Transverse colon (tissue), 4 donors: ENCODE measurements around the gene CLDN5. TPM values are rescaled to one million over a fixed set of nuclear protein-coding genes. Genes with fewer than 3 reads are reported as not detected.

Experiments
- DNase-seq: peaks from one replicate; pipeline ENCODE4 v3.0.0-alpha.2; 2019
- H3K27ac ChIP-seq, 4 donors: fragments of 200-600 bp; sonication (generic); 2 replicates each; pipeline ENCODE4 v1.5.1; 2016 to 2018; ENCODE audit warnings: inconsistent platforms in 4 of 4
- H3K27me3 ChIP-seq: fragments of 200-600 bp; sonication (generic); 2 replicates; pipeline ENCODE4 v1.5.1; 2017; ENCODE audit warnings: inconsistent platforms
- H3K36me3 ChIP-seq, 4 donors: fragments of 200-600 bp; sonication (generic); 2 replicates each; pipeline ENCODE4 v1.5.1; 2017 to 2019; ENCODE audit warnings: inconsistent platforms in 4 of 4
- H3K4me1 ChIP-seq, 4 donors: fragments of 200-600 bp; sonication (generic); 2 replicates each; pipeline ENCODE4 v1.5.1; 2017 to 2020; ENCODE audit warnings: inconsistent platforms in 4 of 4
- H3K4me3 ChIP-seq, 4 donors: fragments of 200-600 bp; sonication (generic); 1 replicate in 1 of 4; 2 replicates in 3 of 4; pipeline versions ENCODE4 v1.5.1 to v1.6.1; 2017 to 2019; ENCODE audit warnings: inconsistent platforms in 4 of 4
- H3K9me3 ChIP-seq, 2 donors: fragments of 200-600 bp; sonication (generic); 2 replicates each; pipeline ENCODE4 v1.5.1; 2017 to 2019; ENCODE audit warnings: inconsistent platforms in 2 of 2
- CTCF ChIP-seq, 5 experiments: fragments of 200-600 bp in 3 of 5; fragments of 450-650 bp in 2 of 5; sonication (generic) in 3 of 5; IDR thresholded peaks; 1 replicate in 2 of 5; 2 replicates in 3 of 5; pipeline ENCODE4 v1.5.1; 2016 to 2017; ENCODE audit warnings: antibody characterized with exemption in 5 of 5, inconsistent platforms in 3 of 5, mild to moderate bottlenecking in 2 of 5, moderate library complexity in 1 of 5
- EP300 ChIP-seq: sonication (generic); formaldehyde crosslinking; IDR thresholded peaks from one replicate; pipeline ENCODE4 v1.6.1; 2017; ENCODE audit warnings: antibody characterized with exemption, low read depth
- POLR2A ChIP-seq: fragments of 450-650 bp; IDR thresholded peaks from one replicate; pipeline ENCODE4 v1.6.1; 2016; ENCODE audit warnings: antibody characterized with exemption, mild to moderate bottlenecking, moderate library complexity
- POLR2AphosphoS5 ChIP-seq, 3 donors: sonication (generic); formaldehyde crosslinking; IDR thresholded peaks; one replicate each; pipeline ENCODE4 v1.6.1; 2016; ENCODE audit warnings: antibody characterized with exemption in 3 of 3
- WGBS, 2 donors: methylation state at CpG; one replicate each; pipeline ENCODE4 v1.1.5; 2018; ENCODE audit warnings: low coverage in 1 of 2; 5-methylcytosine and 5-hydroxymethylcytosine counted together
- in situ Hi-C, 4 donors: fragments of 200-750 bp; cut with MboI; loops; one replicate each; pipeline versions ENCODE4 v1.15.0 to v1.15.1; 2017; ENCODE audit warnings: low sequenced_read_pairs in 3 of 4, low pct_ligation_motif_present in 1 of 4, low pct_unique_long_range_greater_than_20kb in 1 of 4
- intact Hi-C: fragments of 100-400 bp; cut with DNase I; formaldehyde crosslinking; loops from one replicate; pipeline ENCODE4 v1.15.1; 2023; ENCODE audit warnings: low total_unique reads
- total RNA-seq, 4 donors: library from RNA; depleted of rRNA; stranded (reverse); fragments of >200 nt; gene quantifications; one replicate each; pipeline ENCODE4 v1.1.0, GENCODE V29; 2016

The CLDN5 gene
- total RNA-seq, 4 donors from 2014 or later, result 29.5 to 126 (median 63.9) TPM

GRCh38 chr22:19566279-19567156 is 42.3 kb upstream of the CLDN5 start:
- in situ Hi-C loops (no loop called here), intact Hi-C loops (no loop called here)
- Histone ChIP-seq H3K4me1 (no peaks in the 10 kb centered on the region), H3K27ac (no peak overlapping the region), H3K4me3 (no peak overlapping the region), H3K27me3 (no peaks in the 10 kb centered on the region), H3K9me3 (no peaks in the 10 kb centered on the region), H3K36me3 (no peaks in the 10 kb centered on the region)
- WGBS, 2 donors, result 92% methylated on average over 45 of the region's 52 CpGs; no CpG with 5 or more reads in 1 of the 2 donors
- TF ChIP-seq CTCF (IDR thresholded peaks at IDR 0.05) (no peak), EP300 (no peak)
- no peak for DNase-seq

GRCh38 chr22:19565382-19566278 is 41.4 kb upstream of the CLDN5 start:
- no peak overlapping the region for H3K4me3 ChIP-seq
- H3K27ac ChIP-seq, result no peak overlapping the region
- no peak for DNase-seq
- no peaks in the 10 kb centered on the region for H3K27me3 ChIP-seq
- H3K4me1 ChIP-seq, result no peaks in the 10 kb centered on the region
- WGBS, 2 donors, result 45 to 65% methylated on average over 4 to 11 of the region's 11 CpGs
- no peaks in the 10 kb centered on the region for H3K9me3 ChIP-seq
- intact Hi-C loops, result no loop called here
- in situ Hi-C loops, result no loop called here
- TF ChIP-seq POLR2AphosphoS5 (IDR thresholded peaks at IDR 0.05) (no peak), POLR2A (no peak), EP300 (no peak), CTCF (IDR thresholded peaks at IDR 0.05) (no peak)
- no peaks in the 10 kb centered on the region for H3K36me3 ChIP-seq

- intact Hi-C loops (no loop called here), in situ Hi-C loops (no loop called here)
- no peak overlapping the region for H3K27ac ChIP-seq
- 100% methylated on average over 2 of the region's 2 CpGs; no CpG with 5 or more reads in 1 of the 2 donors for WGBS, 2 donors
- no peak overlapping the region for H3K4me3 ChIP-seq
- TF ChIP-seq EP300 (no peak), CTCF (IDR thresholded peaks at IDR 0.05) (no peak), POLR2AphosphoS5 (IDR thresholded peaks at IDR 0.05) (no peak), POLR2A (no peak)
- H3K27me3 ChIP-seq, result no peaks in the 10 kb centered on the region
- no peak for DNase-seq
- no peaks in the 10 kb centered on the region for H3K36me3 ChIP-seq
- no peaks in the 10 kb centered on the region for H3K4me1 ChIP-seq
- no peaks in the 10 kb centered on the region for H3K9me3 ChIP-seq
These were observed 35.7 kb upstream of the CLDN5 start for GRCh38 chr22:19559956-19560355.

GRCh38 chr22:19559324-19559811 is 35.2 kb upstream of the CLDN5 start:
- Histone ChIP-seq H3K4me3 (no peak overlapping the region), H3K36me3 (no peaks in the 10 kb centered on the region), H3K27me3 (no peaks in the 10 kb centered on the region), H3K27ac (no peak overlapping the region), H3K4me1 (no peaks in the 10 kb centered on the region), H3K9me3 (no peaks in the 10 kb centered on the region)
- TF ChIP-seq POLR2AphosphoS5 (IDR thresholded peaks at IDR 0.05), result no peak
- no peak for TF ChIP-seq POLR2A
- 68 to 70% methylated on average over 3 to 9 of the region's 9 CpGs for WGBS, 2 donors
- in situ Hi-C loops, result no loop called here
- DNase-seq, result no peak
- intact Hi-C loops, result no loop called here
